ENCODE results near the gene CCNA1.

The CCNA1 gene

DNA sequence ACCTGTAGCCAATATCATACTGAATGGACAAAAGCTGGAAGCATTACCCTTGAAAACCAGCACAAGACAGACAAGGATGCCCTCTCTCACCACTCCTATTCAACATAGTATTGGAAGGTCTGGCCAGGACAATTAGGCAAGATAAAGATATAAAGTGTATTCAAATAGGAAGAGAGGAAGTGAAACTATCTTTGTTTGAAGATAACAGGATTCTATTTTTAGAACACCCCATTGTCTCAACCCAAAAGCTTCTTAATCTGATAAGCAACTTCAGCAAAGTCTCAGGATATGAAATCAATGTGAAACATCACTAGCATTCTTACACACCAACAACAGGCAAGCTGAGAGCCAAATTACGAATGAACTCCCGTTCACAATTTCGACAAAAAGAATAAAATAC is 17.8 kb upstream of the CCNA1 start:
- TF ChIP-seq EZH2phosphoT487 (IDR thresholded peaks at IDR 0.05; ENCODE audit: borderline replicate concordance) = no peak
- TF ChIP-seq, protein P1, sequence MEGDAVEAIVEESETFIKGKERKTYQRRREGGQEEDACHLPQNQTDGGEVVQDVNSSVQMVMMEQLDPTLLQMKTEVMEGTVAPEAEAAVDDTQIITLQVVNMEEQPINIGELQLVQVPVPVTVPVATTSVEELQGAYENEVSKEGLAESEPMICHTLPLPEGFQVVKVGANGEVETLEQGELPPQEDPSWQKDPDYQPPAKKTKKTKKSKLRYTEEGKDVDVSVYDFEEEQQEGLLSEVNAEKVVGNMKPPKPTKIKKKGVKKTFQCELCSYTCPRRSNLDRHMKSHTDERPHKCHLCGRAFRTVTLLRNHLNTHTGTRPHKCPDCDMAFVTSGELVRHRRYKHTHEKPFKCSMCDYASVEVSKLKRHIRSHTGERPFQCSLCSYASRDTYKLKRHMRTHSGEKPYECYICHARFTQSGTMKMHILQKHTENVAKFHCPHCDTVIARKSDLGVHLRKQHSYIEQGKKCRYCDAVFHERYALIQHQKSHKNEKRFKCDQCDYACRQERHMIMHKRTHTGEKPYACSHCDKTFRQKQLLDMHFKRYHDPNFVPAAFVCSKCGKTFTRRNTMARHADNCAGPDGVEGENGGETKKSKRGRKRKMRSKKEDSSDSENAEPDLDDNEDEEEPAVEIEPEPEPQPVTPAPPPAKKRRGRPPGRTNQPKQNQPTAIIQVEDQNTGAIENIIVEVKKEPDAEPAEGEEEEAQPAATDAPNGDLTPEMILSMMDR (conservative IDR thresholded peaks at IDR 0.05; ENCODE audit: low read length) = no peak
- Histone ChIP-seq H2AFZ (ENCODE audit: low read length) (no peak overlapping the region), H3K9ac (ENCODE audit: low read depth, low read length, poor library complexity, severe bottlenecking) (no peak overlapping the region), H3K4me1 (ENCODE audit: insufficient read depth, low read length, poor library complexity, severe bottlenecking) (peaks cover 21% of the 10 kb centered on the region), H3K79me2 (ENCODE audit: insufficient read depth, low read length) (no peaks in the 10 kb centered on the region), H3K9me2 (replicated peaks; ENCODE audit: low read depth, low read length) (no peaks in the 10 kb centered on the region), H3K36me3 (ENCODE audit: insufficient read depth, low read length) (no peaks in the 10 kb centered on the region), H3F3A (ENCODE audit: low read depth) (no peaks in the 10 kb centered on the region), H3K4me3 (ENCODE audit: low read length, poor library complexity, severe bottlenecking) (no peak overlapping the region), H4K20me1 (ENCODE audit: insufficient read depth, low read length, poor library complexity, severe bottlenecking) (no peaks in the 10 kb centered on the region), H3K9me3 (ENCODE audit: insufficient read depth, low read depth, low read length) (no peaks in the 10 kb centered on the region), H3K4me2 (ENCODE audit: low read depth, low read length, poor library complexity, severe bottlenecking) (no peak overlapping the region), H3K27me3 (ENCODE audit: insufficient read depth, low read length, poor library complexity, severe bottlenecking) (no peaks in the 10 kb centered on the region)

DNA sequence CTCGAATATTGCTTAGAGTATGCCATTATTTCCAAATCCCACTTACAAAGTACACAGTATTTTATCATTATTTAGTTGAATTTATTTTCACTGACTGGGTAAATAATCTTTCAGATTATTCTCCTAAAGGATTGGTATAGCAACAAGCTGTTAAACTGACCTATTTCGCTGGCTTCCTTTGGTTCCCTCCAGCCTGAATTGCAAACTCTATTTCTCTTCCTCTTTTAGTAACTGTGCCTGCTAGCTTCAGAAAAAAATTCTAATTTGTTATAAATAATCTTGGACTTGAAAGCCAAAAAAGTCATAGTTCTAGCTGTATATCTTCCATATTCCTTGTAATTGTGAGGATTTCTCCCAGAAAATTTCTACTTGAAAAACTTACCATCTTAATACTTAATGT is 15.0 kb upstream of the CCNA1 start:
- Histone ChIP-seq H2AFZ (ENCODE audit: low read length) (peak overlapping the region; percentile 85), H3K9ac (ENCODE audit: low read depth, low read length, poor library complexity, severe bottlenecking) (peak overlapping the region; percentile 74)
- TF ChIP-seq, protein P1 (conservative IDR thresholded peaks at IDR 0.05; ENCODE audit: low read length) = no peak
- TF ChIP-seq EZH2phosphoT487 (IDR thresholded peaks at IDR 0.05; ENCODE audit: borderline replicate concordance) = no peak

DNA sequence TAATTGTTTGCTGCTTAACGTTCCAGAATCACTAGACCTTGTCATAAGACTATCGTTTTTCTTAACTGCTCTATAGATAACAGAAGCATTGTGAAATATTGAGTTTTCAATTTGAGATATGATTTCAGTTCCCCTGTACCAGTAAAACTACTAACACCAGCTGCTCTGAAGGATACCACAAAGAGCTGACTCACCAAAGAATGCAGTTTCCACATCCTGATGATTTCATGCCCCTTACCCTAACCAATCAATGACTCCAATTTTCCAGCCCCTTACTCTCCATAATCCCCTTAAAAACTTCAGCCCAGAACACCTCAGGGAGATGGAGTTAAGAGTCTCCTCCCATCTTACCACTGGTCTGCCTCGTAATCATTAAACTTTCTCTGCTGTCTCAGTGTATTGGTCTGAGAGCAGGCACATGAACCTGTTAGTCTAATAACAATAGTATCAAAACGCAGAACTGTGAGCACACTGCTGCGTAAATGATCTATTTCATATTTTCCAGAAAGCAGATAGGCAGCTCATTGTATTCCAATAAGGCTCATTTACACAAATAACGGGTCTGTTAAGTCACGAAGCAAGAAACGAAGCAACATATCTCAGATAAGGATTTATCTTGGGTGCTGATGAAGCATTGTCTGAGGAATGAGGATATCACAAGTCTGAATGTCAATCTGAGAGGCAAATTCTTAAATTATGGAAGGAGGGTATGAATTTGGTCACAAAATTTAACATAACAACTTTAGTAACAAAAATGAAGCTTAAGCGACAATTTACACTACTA is 14.1 kb upstream of the CCNA1 start:
- Histone ChIP-seq H3K9me2 (replicated peaks; ENCODE audit: low read depth, low read length) (no peaks in the 10 kb centered on the region), H2AFZ (ENCODE audit: low read length) (peak overlapping the region; percentile 85), H3F3A (ENCODE audit: low read depth) (no peaks in the 10 kb centered on the region), H3K4me3 (ENCODE audit: low read length, poor library complexity, severe bottlenecking) (peak overlapping the region; percentile 68), H3K36me3 (ENCODE audit: insufficient read depth, low read length) (no peaks in the 10 kb centered on the region), H3K4me1 (ENCODE audit: insufficient read depth, low read length, poor library complexity, severe bottlenecking) (peaks cover 37% of the 10 kb centered on the region), H4K20me1 (ENCODE audit: insufficient read depth, low read length, poor library complexity, severe bottlenecking) (no peaks in the 10 kb centered on the region), H3K4me2 (ENCODE audit: low read depth, low read length, poor library complexity, severe bottlenecking) (peak overlapping the region; percentile 78), H3K9ac (ENCODE audit: low read depth, low read length, poor library complexity, severe bottlenecking) (peak overlapping the region; percentile 74), H3K79me2 (ENCODE audit: insufficient read depth, low read length) (no peaks in the 10 kb centered on the region), H3K9me3 (ENCODE audit: insufficient read depth, low read depth, low read length) (no peaks in the 10 kb centered on the region), H3K27me3 (ENCODE audit: insufficient read depth, low read length, poor library complexity, severe bottlenecking) (no peaks in the 10 kb centered on the region)
- no peak for TF ChIP-seq EZH2phosphoT487 (IDR thresholded peaks at IDR 0.05; ENCODE audit: borderline replicate concordance)
- TF ChIP-seq, protein P1 (conservative IDR thresholded peaks at IDR 0.05; ENCODE audit: low read length) = no peak

More for the DNA sequence above, 15.0 kb upstream of the CCNA1 start:
- no peaks in the 10 kb centered on the region for H3F3A ChIP-seq (ENCODE audit: low read depth)
- H3K36me3 ChIP-seq (ENCODE audit: insufficient read depth, low read length) = no peaks in the 10 kb centered on the region
- H3K4me1 ChIP-seq (ENCODE audit: insufficient read depth, low read length, poor library complexity, severe bottlenecking) = peaks cover 37% of the 10 kb centered on the region
- H3K27me3 ChIP-seq (ENCODE audit: insufficient read depth, low read length, poor library complexity, severe bottlenecking) = no peaks in the 10 kb centered on the region
- H3K9me2 ChIP-seq (replicated peaks; ENCODE audit: low read depth, low read length) = no peaks in the 10 kb centered on the region
- H3K9me3 ChIP-seq (ENCODE audit: insufficient read depth, low read depth, low read length) = no peaks in the 10 kb centered on the region
- H3K79me2 ChIP-seq (ENCODE audit: insufficient read depth, low read length) = no peaks in the 10 kb centered on the region
- no peaks in the 10 kb centered on the region for H4K20me1 ChIP-seq (ENCODE audit: insufficient read depth, low read length, poor library complexity, severe bottlenecking)
- H3K4me2 ChIP-seq (ENCODE audit: low read depth, low read length, poor library complexity, severe bottlenecking) = peak overlapping the region; percentile 78
- peak overlapping the region; percentile 68 for H3K4me3 ChIP-seq (ENCODE audit: low read length, poor library complexity, severe bottlenecking)
